ENCODE measurements around the gene DYNC1H1. TPM values are rescaled to one million over a fixed set of nuclear protein-coding genes. Genes with fewer than 3 reads are reported as not detected.

DYNC1H1 gene
- total RNA-seq, 1 experiment from 2014 or later = 833 TPM

GRCh38 chr14:101926620-101927019 lies 37.8 kb upstream of the DYNC1H1 start:
- no peaks in the 10 kb centered on the region for H3K27me3 ChIP-seq (replicated peaks; ENCODE audit: insufficient read depth, low read depth, low read length, poor library complexity)
- no peak overlapping the region for H3K27ac ChIP-seq (ENCODE audit: low read depth, low read length, poor library complexity, severe bottlenecking)
- ChIA-PET CTCF (no interaction called here), POLR2A (ENCODE audit: low non-redundant PET) (no interaction called here)
- no peak for TF ChIP-seq CTCF (conservative IDR thresholded peaks at IDR 0.05; ENCODE audit: low read depth, low read length)
- no peak for TF ChIP-seq EZH2 (IDR thresholded peaks at IDR 0.05; ENCODE audit: borderline replicate concordance, low read depth, low read length, poor library complexity, severe bottlenecking)
- H3K4me3 ChIP-seq (ENCODE audit: low read depth, low read length, poor library complexity, severe bottlenecking) = no peak overlapping the region
- intact Hi-C loops (cut with micrococcal nuclease; ENCODE audit: unreplicated experiment) = no loop called here
- BruUV-seq (replicated peaks) = no TSS peak
- no peaks in the 10 kb centered on the region for H3K4me1 ChIP-seq (ENCODE audit: insufficient read depth, low read length, poor library complexity, severe bottlenecking)
- DNase-seq (ENCODE audit: low spot score) = no peak
- H3K36me3 ChIP-seq (ENCODE audit: insufficient read depth, low read length, poor library complexity, severe bottlenecking) = peaks cover 4% of the 10 kb centered on the region
- H3K9me3 ChIP-seq (ENCODE audit: low read depth, low read length, poor library complexity, severe bottlenecking) = no peaks in the 10 kb centered on the region

- ChIA-PET CTCF (no interaction called here), POLR2A (ENCODE audit: low non-redundant PET) (no interaction called here)
- Histone ChIP-seq H3K9me3 (ENCODE audit: low read depth, low read length, poor library complexity, severe bottlenecking) (no peaks in the 10 kb centered on the region), H3K4me3 (ENCODE audit: low read depth, low read length, poor library complexity, severe bottlenecking) (no peak overlapping the region), H3K36me3 (ENCODE audit: insufficient read depth, low read length, poor library complexity, severe bottlenecking) (no peaks in the 10 kb centered on the region), H3K27me3 (replicated peaks; ENCODE audit: insufficient read depth, low read depth, low read length, poor library complexity) (no peaks in the 10 kb centered on the region), H3K27ac (ENCODE audit: low read depth, low read length, poor library complexity, severe bottlenecking) (no peak overlapping the region), H3K4me1 (ENCODE audit: insufficient read depth, low read length, poor library complexity, severe bottlenecking) (no peaks in the 10 kb centered on the region)
- BruUV-seq (replicated peaks) = no TSS peak
- DNase-seq (ENCODE audit: low spot score) = no peak
- intact Hi-C loops (cut with micrococcal nuclease; ENCODE audit: unreplicated experiment) = no loop called here
- TF ChIP-seq CTCF (conservative IDR thresholded peaks at IDR 0.05; ENCODE audit: low read depth, low read length) (no peak), EZH2 (IDR thresholded peaks at IDR 0.05; ENCODE audit: borderline replicate concordance, low read depth, low read length, poor library complexity, severe bottlenecking) (no peak)
Observed at GRCh38 chr14:101927859-101928258, 36.5 kb upstream of the DYNC1H1 start.

DNA sequence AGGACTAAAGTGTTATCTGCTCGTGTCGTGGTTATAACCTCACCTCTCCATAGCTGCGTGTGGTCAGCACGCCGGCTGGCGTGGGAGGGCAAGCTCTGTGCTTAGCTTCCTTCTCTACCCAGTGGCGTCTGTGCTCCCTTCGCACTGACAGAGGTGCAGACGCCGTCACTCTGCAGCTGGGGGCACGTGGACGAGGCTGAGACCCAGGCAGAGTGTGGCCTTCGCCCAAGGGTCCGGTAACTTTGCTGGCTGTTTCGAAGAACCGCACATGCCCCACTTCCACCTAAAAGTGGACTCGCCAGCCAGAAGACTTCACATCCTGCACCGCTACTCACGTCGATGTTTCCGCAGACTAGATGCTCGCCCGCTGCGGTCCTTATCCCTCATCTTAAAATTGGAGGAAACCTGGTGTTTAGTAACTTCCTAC lies 35.9 kb upstream of the DYNC1H1 start:
- no peak for TF ChIP-seq EZH2 (IDR thresholded peaks at IDR 0.05; ENCODE audit: borderline replicate concordance, low read depth, low read length, poor library complexity, severe bottlenecking)
- TF ChIP-seq CTCF (conservative IDR thresholded peaks at IDR 0.05; ENCODE audit: low read depth, low read length) = no peak
- Histone ChIP-seq H3K27ac (ENCODE audit: low read depth, low read length, poor library complexity, severe bottlenecking) (no peak overlapping the region), H3K4me3 (ENCODE audit: low read depth, low read length, poor library complexity, severe bottlenecking) (no peak overlapping the region), H3K27me3 (replicated peaks; ENCODE audit: insufficient read depth, low read depth, low read length, poor library complexity) (no peaks in the 10 kb centered on the region), H3K9me3 (ENCODE audit: low read depth, low read length, poor library complexity, severe bottlenecking) (no peaks in the 10 kb centered on the region), H3K4me1 (ENCODE audit: insufficient read depth, low read length, poor library complexity, severe bottlenecking) (no peaks in the 10 kb centered on the region), H3K36me3 (ENCODE audit: insufficient read depth, low read length, poor library complexity, severe bottlenecking) (no peaks in the 10 kb centered on the region)
- no TSS peak for BruUV-seq (replicated peaks)
- no peak for DNase-seq (ENCODE audit: low spot score)
- ChIA-PET CTCF (no interaction called here), POLR2A (ENCODE audit: low non-redundant PET) (no interaction called here)
- intact Hi-C loops (cut with micrococcal nuclease; ENCODE audit: unreplicated experiment) = no loop called here
